GM18907 (cell line): Measurements from ENCODE around the gene NUBP2.
A peak's percentile ranks its signal among the peaks of the same experiment; 100 is the strongest.

Experiments used
- ATAC-seq: cut with Tn5 transposase; IDR thresholded peaks from one replicate; pipeline ENCODE4 v1.9.1; 2021; ENCODE audit warnings: mild to moderate bottlenecking, moderate library complexity; ENCODE audit not compliant: unreplicated experiment

NUBP2 gene

GRCh38 chr16:1771188-1771863 is 11.4 kb upstream of the NUBP2 start, which contains the start of gene NME3:
Gene NME3 (minus strand): TSS chr16:1771543. CDS start chr16:1771534, 9 bp downstream.
- no peak for ATAC-seq

- ATAC-seq = no peak
Measured at GRCh38 chr16:1771864-1772361, 10.8 kb upstream of the NUBP2 start.

GRCh38 chr16:1772362-1772907 is 10.3 kb upstream of the NUBP2 start, which contains the start of gene EME2:
Gene EME2 (plus strand): TSS chr16:1772810. CDS start chr16:1773228, 418 bp downstream.
- peak; percentile 12 for ATAC-seq

GRCh38 chr16:1772908-1773702 is 9.7 kb upstream of the NUBP2 start, which contains the start of gene MRPS34:
Gene MRPS34 (minus strand): TSS chr16:1773134. CDS start chr16:1773119, 15 bp downstream.
- peak; percentile 51 for ATAC-seq

GRCh38 chr16:1773703-1774447 is 8.9 kb upstream of the NUBP2 start:
- ATAC-seq = peak; percentile 0

- ATAC-seq = no peak
Measured at GRCh38 chr16:1774448-1774780, 8.3 kb upstream of the NUBP2 start.

GRCh38 chr16:1775006-1775845 is 7.5 kb upstream of the NUBP2 start:
- no peak for ATAC-seq

- no peak for ATAC-seq
Measured at GRCh38 chr16:1775846-1776671, 6.7 kb upstream of the NUBP2 start.

- no peak for ATAC-seq
Measured at GRCh38 chr16:1776672-1776955, 6.1 kb upstream of the NUBP2 start.

GRCh38 chr16:1776991-1777374 is 5.8 kb upstream of the NUBP2 start:
- ATAC-seq = no peak

GRCh38 chr16:1777375-1778199 is 5.2 kb upstream of the NUBP2 start:
- ATAC-seq = no peak

- no peak for ATAC-seq
Measured at GRCh38 chr16:1778200-1779179, 4.3 kb upstream of the NUBP2 start.

GRCh38 chr16:1779234-1779701 is 3.5 kb upstream of the NUBP2 start:
- ATAC-seq = no peak

- ATAC-seq = no peak
Measured at GRCh38 chr16:1779741-1780676, 2.8 kb upstream of the NUBP2 start.

- no peak for ATAC-seq
Measured at GRCh38 chr16:1780677-1781072, 2.1 kb upstream of the NUBP2 start.

GRCh38 chr16:1781254-1781653 is 1.5 kb upstream of the NUBP2 start:
- no peak for ATAC-seq
